Trophoblast cell (in vitro differentiated cells and primary cell): ENCODE data around the gene THSD4.

Source experiments
- DNase-seq, 2 donors: peaks; one replicate each; pipeline ENCODE4 v3.0.0-alpha.2; 2016
- H2AFZ ChIP-seq: 2 replicates; pipeline ENCODE4 v1.6.1; 2013; ENCODE audit warnings: low read length, moderate library complexity, mild to moderate bottlenecking; ENCODE audit not compliant: insufficient read depth, poor library complexity
- H2AK5ac ChIP-seq: 2 replicates; pipeline ENCODE4 v1.6.1; 2013; ENCODE audit warnings: mild to moderate bottlenecking, low read length
- H2BK120ac ChIP-seq: 2 replicates; pipeline ENCODE4 v1.6.1; 2013; ENCODE audit warnings: low read length, mild to moderate bottlenecking, moderate library complexity; ENCODE audit not compliant: insufficient read depth, poor library complexity
- H2BK12ac ChIP-seq: 2 replicates; pipeline ENCODE4 v1.6.1; 2013; ENCODE audit warnings: mild to moderate bottlenecking, low read length, moderate library complexity
- H2BK5ac ChIP-seq: 2 replicates; pipeline ENCODE4 v1.6.1; 2013; ENCODE audit warnings: low read length, low read depth, moderate library complexity, mild to moderate bottlenecking; ENCODE audit not compliant: poor library complexity
- H3K14ac ChIP-seq: 2 replicates; pipeline ENCODE4 v1.6.1; 2013; ENCODE audit warnings: mild to moderate bottlenecking, low read length
- H3K18ac ChIP-seq: 2 replicates; pipeline ENCODE4 v1.6.1; 2013; ENCODE audit warnings: mild to moderate bottlenecking, low read length
- H3K23ac ChIP-seq: 2 replicates; pipeline ENCODE4 v1.6.1; 2013; ENCODE audit warnings: low read length
- H3K27ac ChIP-seq: 2 replicates; pipeline ENCODE4 v1.5.1; 2013; ENCODE audit warnings: low read depth, mild to moderate bottlenecking, inconsistent platforms, low read length, moderate library complexity
- H3K27me3 ChIP-seq: 2 replicates; pipeline ENCODE4 v1.6.1; 2013; ENCODE audit warnings: inconsistent platforms, mild to moderate bottlenecking, low read length, moderate library complexity; ENCODE audit not compliant: insufficient read depth
- H3K36me3 ChIP-seq, 2 experiments: 1 replicate in 1 of 2; 2 replicates in 1 of 2; pipeline ENCODE4 v1.6.1; 2013; ENCODE audit warnings: low read length in 2 of 2, mild to moderate bottlenecking in 2 of 2, moderate library complexity in 1 of 2; ENCODE audit not compliant: insufficient read depth in 2 of 2, control insufficient read depth in 1 of 2
- H3K4ac ChIP-seq: 2 replicates; pipeline ENCODE4 v1.6.1; 2013; ENCODE audit warnings: low read depth, mild to moderate bottlenecking, low read length, moderate library complexity
- H3K4me1 ChIP-seq, 2 experiments: 1 replicate in 1 of 2; 2 replicates in 1 of 2; pipeline ENCODE4 v1.6.1; 2013; ENCODE audit warnings: low read length in 2 of 2, mild to moderate bottlenecking in 2 of 2, moderate library complexity in 1 of 2; ENCODE audit not compliant: insufficient read depth in 2 of 2, control insufficient read depth in 1 of 2
- H3K4me2 ChIP-seq: 2 replicates; pipeline ENCODE4 v1.6.1; 2013; ENCODE audit warnings: inconsistent platforms, mild to moderate bottlenecking, low read length, moderate library complexity
- H3K4me3 ChIP-seq: 2 replicates; pipeline ENCODE4 v1.5.1; 2013; ENCODE audit warnings: mild to moderate bottlenecking, low read depth, low read length, inconsistent platforms
- H3K79me1 ChIP-seq: one replicate; pipeline ENCODE4 v1.6.1; 2013; ENCODE audit warnings: low read length
- H3K79me2 ChIP-seq: 2 replicates; pipeline ENCODE4 v1.6.1; 2013; ENCODE audit warnings: low read length, mild to moderate bottlenecking; ENCODE audit not compliant: control insufficient read depth, insufficient read depth, poor library complexity
- H3K9ac ChIP-seq: 2 replicates; pipeline ENCODE4 v1.6.1; 2013; ENCODE audit warnings: mild to moderate bottlenecking, low read length
- H3K9me3 ChIP-seq: 2 replicates; pipeline ENCODE4 v1.6.1; 2013; ENCODE audit warnings: low read depth, mild to moderate bottlenecking, control low read depth, inconsistent platforms, low read length; ENCODE audit not compliant: insufficient read depth
- H4K12ac ChIP-seq: 2 replicates; pipeline ENCODE4 v1.6.1; 2013; ENCODE audit warnings: low read depth, mild to moderate bottlenecking, low read length, moderate library complexity
- H4K8ac ChIP-seq: 2 replicates; pipeline ENCODE4 v1.6.1; 2013; ENCODE audit warnings: low read depth, mild to moderate bottlenecking, low read length, moderate library complexity
- H4K91ac ChIP-seq: one replicate; pipeline ENCODE4 v1.6.1; 2013; ENCODE audit warnings: low read depth, mild to moderate bottlenecking, low read length, moderate library complexity
- WGBS: extraction: QIAGEN DNeasy Blood & Tissue Kit; methylation state at CpG from one replicate; pipeline ENCODE4 v1.1.7; 2013; ENCODE audit warnings: missing lambda C conversion rate; ENCODE audit not compliant: insufficient read length, insufficient coverage; ENCODE audit errors: extremely low coverage; 5-methylcytosine and 5-hydroxymethylcytosine counted together

Gene THSD4

DNA sequence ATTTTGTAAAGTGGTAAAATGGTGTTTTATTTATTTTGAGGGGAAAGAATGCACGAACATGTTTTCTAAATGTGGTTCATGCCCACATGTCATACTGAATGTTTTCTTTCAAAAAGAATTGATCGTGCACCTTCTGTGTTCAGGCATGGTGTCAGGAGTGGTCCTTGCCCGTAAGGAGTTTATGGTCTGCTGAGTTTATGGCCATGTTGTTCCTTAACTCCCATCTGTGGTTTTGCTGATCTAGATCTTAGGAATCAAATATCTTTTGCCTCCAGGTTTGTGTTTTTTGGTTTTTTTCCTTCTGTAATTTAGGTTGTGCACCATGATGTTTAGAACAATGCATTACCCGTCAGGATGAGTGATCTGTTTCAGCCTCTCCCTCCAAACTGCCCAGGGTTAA lies 390.7 kb downstream of the THSD4 start:
- WGBS: 100% methylated on average over 1 of the region's 4 CpGs
- no peak for DNase-seq
- Histone ChIP-seq H4K8ac (no peak overlapping the region), H2AK5ac (no peak overlapping the region), H2AFZ (no peak overlapping the region), H3K9ac (no peak overlapping the region), H3K23ac (no peak overlapping the region), H2BK120ac (no peak overlapping the region), H3K79me2 (no peaks in the 10 kb centered on the region), H3K18ac (no peak overlapping the region), H3K4me3 (no peak overlapping the region), H3K4ac (no peak overlapping the region), H4K91ac (no peak overlapping the region), H3K27ac (no peak overlapping the region), H3K14ac (no peak overlapping the region), H2BK12ac (no peak overlapping the region), H3K27me3 (no peaks in the 10 kb centered on the region), H3K36me3 (no peaks in the 10 kb centered on the region), H3K4me1 (no peaks in the 10 kb centered on the region), H3K79me1 (no peaks in the 10 kb centered on the region), H3K4me2 (no peak overlapping the region), H2BK5ac (no peak overlapping the region), H4K12ac (no peak overlapping the region), H3K9me3 (no peaks in the 10 kb centered on the region)

DNA sequence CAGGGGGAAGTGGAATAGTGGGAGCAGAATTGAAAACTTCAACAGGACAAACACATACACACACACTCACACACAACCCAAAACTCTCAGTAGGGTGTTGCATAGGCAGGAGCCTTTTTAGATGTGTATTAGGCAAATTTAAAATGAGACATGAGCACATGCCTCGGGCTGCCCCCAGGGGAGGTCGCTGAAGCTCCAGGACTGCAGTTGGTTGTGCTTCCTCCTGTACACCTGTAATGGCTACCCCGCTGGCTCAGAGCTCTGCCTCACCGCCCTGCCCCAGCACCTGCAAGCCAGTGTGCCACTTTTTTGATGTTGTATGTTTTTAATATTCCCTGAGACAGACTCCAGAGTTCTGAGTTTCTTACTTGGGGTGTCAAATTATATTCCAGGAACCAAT lies 391.7 kb downstream of the THSD4 start:
- no peak overlapping the region for H3K18ac ChIP-seq

DNA sequence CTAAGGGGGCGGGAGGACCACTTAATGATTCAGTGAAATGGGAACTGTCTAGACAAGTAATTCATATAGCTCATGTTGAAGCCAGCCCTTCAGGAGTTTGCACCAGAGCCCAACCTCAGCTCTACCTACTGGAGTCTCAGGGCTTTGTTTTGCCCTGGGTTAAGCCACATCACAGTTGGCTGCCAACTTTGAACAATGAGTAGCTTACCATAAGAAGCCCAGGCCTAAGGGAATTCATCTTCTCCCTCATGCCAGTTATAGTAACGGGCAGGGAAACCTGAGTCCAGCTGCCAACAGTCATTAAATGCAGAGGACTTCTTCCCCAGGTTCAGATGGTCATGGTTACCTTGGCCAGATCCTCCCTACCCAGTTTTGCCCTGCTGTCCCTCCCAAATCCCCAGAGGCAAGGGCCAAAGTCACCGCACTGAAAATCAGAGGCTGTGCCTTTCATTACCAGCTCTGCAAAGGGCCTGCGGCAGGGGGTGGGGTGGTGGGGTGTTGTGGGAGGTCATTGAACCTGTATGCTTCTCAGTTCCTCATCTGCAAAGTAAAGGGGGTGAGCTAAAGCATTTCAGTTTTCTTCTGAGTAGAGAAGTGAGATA lies 392.9 kb downstream of the THSD4 start:
- Histone ChIP-seq H3K9me3 (no peaks in the 10 kb centered on the region), H2AK5ac (no peak overlapping the region), H2AFZ (no peak overlapping the region), H3K4me2 (no peak overlapping the region), H4K91ac (no peak overlapping the region), H4K8ac (no peak overlapping the region), H2BK5ac (no peak overlapping the region), H3K79me2 (no peaks in the 10 kb centered on the region), H3K27me3 (no peaks in the 10 kb centered on the region), H3K4me1 (no peaks in the 10 kb centered on the region), H4K12ac (no peak overlapping the region), H3K27ac (no peak overlapping the region), H3K18ac (no peak overlapping the region), H3K23ac (no peak overlapping the region), H3K9ac (no peak overlapping the region), H3K79me1 (no peaks in the 10 kb centered on the region), H2BK12ac (no peak overlapping the region), H3K4ac (no peak overlapping the region), H3K14ac (no peak overlapping the region), H3K4me3 (no peak overlapping the region), H3K36me3 (no peaks in the 10 kb centered on the region), H2BK120ac (no peak overlapping the region)
- DNase-seq: no peak
- WGBS: no CpG with 5 or more reads among the region's 4 CpGs

More for the DNA sequence above, 391.7 kb downstream of the THSD4 start:
- no peak overlapping the region for H4K91ac ChIP-seq
- H3K27me3 ChIP-seq: no peaks in the 10 kb centered on the region
- no peaks in the 10 kb centered on the region for H3K36me3 ChIP-seq
- H3K14ac ChIP-seq: no peak overlapping the region
- H3K4me3 ChIP-seq: no peak overlapping the region
- no peaks in the 10 kb centered on the region for H3K4me1 ChIP-seq
- H3K9me3 ChIP-seq: no peaks in the 10 kb centered on the region
- no peak overlapping the region for H4K8ac ChIP-seq
- WGBS: no CpG with 5 or more reads among the region's 4 CpGs
- no peak overlapping the region for H3K4ac ChIP-seq
- DNase-seq: no peak
- no peak overlapping the region for H3K27ac ChIP-seq
- no peak overlapping the region for H3K4me2 ChIP-seq
- no peak overlapping the region for H3K23ac ChIP-seq
- H4K12ac ChIP-seq: no peak overlapping the region
- H2BK120ac ChIP-seq: no peak overlapping the region
- no peak overlapping the region for H2AFZ ChIP-seq
- no peak overlapping the region for H2BK12ac ChIP-seq
- H3K79me1 ChIP-seq: no peaks in the 10 kb centered on the region
- H2BK5ac ChIP-seq: no peak overlapping the region
- H3K9ac ChIP-seq: no peak overlapping the region
- H3K79me2 ChIP-seq: no peaks in the 10 kb centered on the region
- no peak overlapping the region for H2AK5ac ChIP-seq

DNA sequence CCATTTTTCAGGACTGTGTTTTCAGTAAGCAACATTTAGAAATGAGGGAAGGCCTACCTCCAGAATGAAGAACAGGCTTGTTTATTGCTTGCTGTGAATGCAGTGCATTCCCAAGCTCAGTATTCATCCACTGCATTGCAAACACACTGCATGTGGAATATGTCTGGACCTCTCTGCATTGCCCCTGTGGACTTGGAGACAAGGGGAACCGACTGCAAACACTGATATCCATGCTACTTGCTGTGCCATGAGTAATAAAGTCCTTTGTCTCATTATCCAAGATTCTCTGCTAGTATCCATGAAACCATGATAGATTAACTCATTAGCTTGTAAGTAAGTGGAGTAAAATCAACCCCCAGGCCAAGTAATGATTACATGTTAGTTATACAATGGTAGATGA lies 393.9 kb downstream of the THSD4 start:
- Histone ChIP-seq H4K91ac (no peak overlapping the region), H3K9me3 (peaks cover 2% of the 10 kb centered on the region), H3K18ac (no peak overlapping the region), H2AFZ (no peak overlapping the region), H3K14ac (no peak overlapping the region), H2BK12ac (no peak overlapping the region), H3K4me2 (no peak overlapping the region), H3K4ac (no peak overlapping the region), H3K36me3 (no peaks in the 10 kb centered on the region), H3K4me3 (no peak overlapping the region), H3K27me3 (no peaks in the 10 kb centered on the region), H2AK5ac (no peak overlapping the region), H3K4me1 (no peaks in the 10 kb centered on the region), H3K79me1 (no peaks in the 10 kb centered on the region), H2BK5ac (no peak overlapping the region), H2BK120ac (no peak overlapping the region), H3K27ac (no peak overlapping the region), H3K23ac (no peak overlapping the region), H3K79me2 (no peaks in the 10 kb centered on the region), H4K8ac (no peak overlapping the region), H3K9ac (no peak overlapping the region), H4K12ac (no peak overlapping the region)
- no CpG with 5 or more reads among the region's 1 CpG for WGBS
- DNase-seq: no peak
